K562 (cell line): Measurements from ENCODE around the gene COL9A3. TPM values are rescaled to one million over a fixed set of nuclear protein-coding genes. Genes with fewer than 3 reads are reported as not detected.

Experiments
- ATAC-seq: fragments of 200-7000 bp; cut with Tn5 transposase; 3 replicates; pipeline ENCODE4 v1.9.1; 2020; ENCODE audit warnings: moderate library complexity
- BruUV-seq: library from RNA; stranded (reverse); fragments of 400-500 nt; replicated peaks from 2 replicates; lab custom pipeline; 2021; lab: Mats Ljungman, UMichigan
- CTCF ChIA-PET: fragments of 300-600 bp; formaldehyde crosslinking; extraction: SDS; loops from one replicate; lab custom pipeline; 2021; ENCODE audit warnings: low intra/inter-chr PET ratio; lab: Yijun Ruan, JAX
- POLR2A ChIA-PET: fragments of 300-600, 350-650 bp; sonication (Branson Sonifier 250); formaldehyde crosslinking; extraction: SDS; loops from one replicate; lab custom pipeline; 2021; ENCODE audit warnings: antibody characterized with exemption, inconsistent platforms; lab: Yijun Ruan, JAX
- DNase-seq, 4 experiments: peaks; one replicate each; pipeline versions ENCODE4 v3.0.0 to v3.0.0-alpha.2; 2011 to 2018; ENCODE audit warnings: low spot score in 3 of 4, mixed read lengths in 3 of 4; ENCODE audit errors: extremely low read depth in 1 of 4
- FAIRE-seq: peaks from 2 replicates; lab custom pipeline; 2011; peaks lifted over from hg19 to GRCh38; lab: Jason Lieb, UNC
- H2AFZ ChIP-seq: 2 replicates; pipeline ENCODE4 v1.6.0; 2011; ENCODE audit warnings: low read depth, low read length, control low read depth, inconsistent platforms
- H3K27ac ChIP-seq: fragments of 200-600 bp; 3 replicates; pipeline ENCODE4 v1.8.0; 2011; ENCODE audit warnings: low read depth, mild to moderate bottlenecking, control low read depth, inconsistent platforms, low read length, moderate library complexity, mixed read lengths; ENCODE audit errors: extremely low read depth
- H3K27me3 ChIP-seq, 2 experiments: fragments of 300-600 bp in 1 of 2; 2 replicates in 1 of 2; 3 replicates in 1 of 2; pipeline versions ENCODE4 v1.6.0 to v1.8.0; 2011; ENCODE audit warnings: inconsistent platforms in 2 of 2, low read length in 2 of 2, mild to moderate bottlenecking in 1 of 2, mixed read lengths in 1 of 2, moderate library complexity in 1 of 2; ENCODE audit not compliant: control insufficient read depth in 2 of 2, insufficient read depth in 2 of 2
- H3K36me3 ChIP-seq: fragments of 300-600 bp; 3 replicates; pipeline ENCODE4 v1.8.0; 2011; ENCODE audit warnings: mild to moderate bottlenecking, low read length, inconsistent platforms; ENCODE audit not compliant: control insufficient read depth, insufficient read depth
- H3K4me1 ChIP-seq, 2 experiments: fragments of 200-600 bp in 1 of 2; replicated peaks in 1 of 2; 2 replicates in 1 of 2; 3 replicates in 1 of 2; pipeline versions ENCODE4 v1.5.1 to v1.8.0; 2011; ENCODE audit warnings: inconsistent platforms in 2 of 2, low read length in 2 of 2, mild to moderate bottlenecking in 1 of 2, mixed read lengths in 1 of 2, moderate library complexity in 1 of 2; ENCODE audit not compliant: control insufficient read depth in 2 of 2, insufficient read depth in 2 of 2
- H3K4me2 ChIP-seq: 2 replicates; pipeline ENCODE4 v1.6.1; 2011; ENCODE audit warnings: low read length, control low read depth, inconsistent platforms, mixed read lengths; ENCODE audit not compliant: insufficient read depth
- H3K4me3 ChIP-seq: fragments of 200-600 bp; sonication (generic), shearing (Covaris generic); 2 replicates; pipeline ENCODE4 v1.5.1; 2016; ENCODE audit warnings: control low read depth, inconsistent platforms
- H3K79me2 ChIP-seq: fragments of 200-600 bp; 3 replicates; pipeline ENCODE4 v1.8.0; 2011; ENCODE audit warnings: low read length, inconsistent platforms; ENCODE audit not compliant: control insufficient read depth, insufficient read depth
- H3K9ac ChIP-seq, 2 experiments: 2 replicates each; pipeline versions ENCODE4 v1.6.0 to v1.6.1; 2011; ENCODE audit warnings: low read depth in 2 of 2, low read length in 2 of 2, control low read depth in 1 of 2, inconsistent platforms in 1 of 2, mild to moderate bottlenecking in 1 of 2, mixed read lengths in 1 of 2; ENCODE audit not compliant: insufficient read depth in 1 of 2
- H3K9me1 ChIP-seq: one replicate; pipeline ENCODE4 v1.6.0; 2011; ENCODE audit warnings: inconsistent platforms, mild to moderate bottlenecking, low read length, moderate library complexity; ENCODE audit not compliant: control insufficient read depth, insufficient read depth
- H3K9me3 ChIP-seq: replicated peaks from 2 replicates; pipeline ENCODE4 v1.5.1; 2011; ENCODE audit warnings: low read depth, low read length, inconsistent platforms; ENCODE audit not compliant: control insufficient read depth, insufficient read depth
- H4K20me1 ChIP-seq: replicated peaks from 2 replicates; pipeline ENCODE4 v1.6.1; 2011; ENCODE audit warnings: low read length, inconsistent platforms, mixed read lengths; ENCODE audit not compliant: control insufficient read depth, insufficient read depth
- RBM14 ChIP-seq: fragments of 200-400 bp; formaldehyde crosslinking; IDR thresholded peaks from 2 replicates; pipeline ENCODE4 v1.6.1; 2018; ENCODE audit warnings: low read depth, mild to moderate bottlenecking, low read length, moderate library complexity, borderline replicate concordance; ENCODE audit not compliant: insufficient read depth
- SIN3A ChIP-seq, 2 experiments: fragments of 150-350 bp in 1 of 2; IDR thresholded peaks; 2 replicates each; pipeline ENCODE4 v1.6.1; 2011 to 2016; ENCODE audit warnings: borderline replicate concordance in 2 of 2, low read depth in 2 of 2, low read length in 2 of 2, mild to moderate bottlenecking in 2 of 2, moderate library complexity in 2 of 2; ENCODE audit not compliant: control insufficient read depth in 1 of 2
- TOE1 ChIP-seq, 2 experiments: fragments of 450-650 bp in 1 of 2; sonication (generic) in 1 of 2; formaldehyde crosslinking in 1 of 2; IDR thresholded peaks; 2 replicates each; pipeline versions ENCODE4 v1.7.1 to v1.8.0; 2016 to 2022; ENCODE audit warnings: borderline replicate concordance in 2 of 2, mild to moderate bottlenecking in 2 of 2, antibody characterized with exemption in 1 of 2, inconsistent platforms in 1 of 2, low read depth in 1 of 2, missing genetic modification reagents in 1 of 2, moderate library complexity in 1 of 2
- WHSC1 ChIP-seq: IDR thresholded peaks from one replicate; pipeline ENCODE4 v1.6.1; 2012; ENCODE audit warnings: low read length, control low read depth, inconsistent platforms
- ZBTB7A ChIP-seq: IDR thresholded peaks from 2 replicates; pipeline ENCODE4 v1.6.1; 2011; ENCODE audit warnings: low read depth, mild to moderate bottlenecking, low read length, moderate library complexity, borderline replicate concordance; ENCODE audit not compliant: control insufficient read depth
- ZNF311 ChIP-seq: fragments of 250-450 bp; sonication (Bioruptor Pico); IDR thresholded peaks from 2 replicates; pipeline ENCODE4 v1.4.0; 2020; ENCODE audit warnings: mild to moderate bottlenecking, moderate library complexity
- ZNF778 ChIP-seq: fragments of 450-650 bp; formaldehyde crosslinking; IDR thresholded peaks from 2 replicates; pipeline ENCODE4 v1.4.0; 2020; ENCODE audit warnings: mild to moderate bottlenecking, moderate library complexity
- WGBS: fragments of 100-300 bp; shearing (Covaris generic); methylation state at CpG from one replicate; pipeline ENCODE4 v1.1.6; 2016; ENCODE audit warnings: low coverage, mixed read lengths; ENCODE audit not compliant: insufficient coverage; ENCODE audit errors: missing lambda C conversion rate; 5-methylcytosine and 5-hydroxymethylcytosine counted together
- in situ Hi-C: fragments of 300-500 bp; cut with MboI; formaldehyde crosslinking; loops from 4 replicates; pipeline ENCODE4 v1.15.0; 2018; ENCODE audit warnings: inconsistent platforms, mixed read lengths
- intact Hi-C: fragments of 100-400 bp; cut with micrococcal nuclease; formaldehyde crosslinking; loops from 2 replicates; pipeline ENCODE4 v1.14.2; 2022
- polyA plus RNA-seq, 8 experiments: library from polyadenylated mRNA; depleted of rRNA in 4 of 8; stranded (reverse) in 5 of 8; unstranded in 3 of 8; fragments of >200 nt; fragmentation: Nextera tagmentation in 2 of 8; fragmentation: Illumina TruSeq in 1 of 8; extraction: Ambion mirVana in 2 of 8; extraction: Trizol in 1 of 8; gene quantifications; 2 replicates each; pipeline versions ENCODE4 v1.2.1 to v1.2.3, GENCODE V29; 2011 to 2014; ENCODE audit warnings: inconsistent platforms in 1 of 8, missing spikeins in 1 of 8
- total RNA-seq, 7 experiments: library from RNA; depleted of rRNA in 6 of 7; stranded (reverse); fragments of >200 nt in 6 of 7; fragmentation: Illumina TruSeq in 2 of 7; extraction: Trizol in 2 of 7; gene quantifications; 2 replicates each; pipeline versions ENCODE4 v1.2.1 to v1.2.3, GENCODE V29; 2011 to 2021; ENCODE audit warnings: low replicate concordance in 1 of 7
- TF ChIP-seq, protein P1 (sequence below): fragments of 250-450 bp; sonication (Bioruptor Pico); IDR thresholded peaks from 2 replicates; pipeline ENCODE4 v1.8.0; 2022; ENCODE audit warnings: inconsistent platforms
- TF ChIP-seq, protein P2 (sequence below): fragments of 450-650 bp; formaldehyde crosslinking; IDR thresholded peaks from 2 replicates; pipeline ENCODE4 v1.4.0; 2022; ENCODE audit warnings: missing genetic modification characterization
- TF ChIP-seq, protein P3 (sequence below): fragments of 250-450 bp; sonication (Bioruptor Pico); IDR thresholded peaks from 2 replicates; pipeline ENCODE4 v1.8.0; 2021; ENCODE audit warnings: moderate library complexity, mild to moderate bottlenecking, inconsistent platforms

COL9A3 gene
- total and polyA plus RNA-seq, 9 of the 15 experiments (the other 6 are each of a cell fraction or from before 2014, with no cell fraction given), result 0.14 to 3.6 (median 0.88) TPM; not detected in 1

DNA sequence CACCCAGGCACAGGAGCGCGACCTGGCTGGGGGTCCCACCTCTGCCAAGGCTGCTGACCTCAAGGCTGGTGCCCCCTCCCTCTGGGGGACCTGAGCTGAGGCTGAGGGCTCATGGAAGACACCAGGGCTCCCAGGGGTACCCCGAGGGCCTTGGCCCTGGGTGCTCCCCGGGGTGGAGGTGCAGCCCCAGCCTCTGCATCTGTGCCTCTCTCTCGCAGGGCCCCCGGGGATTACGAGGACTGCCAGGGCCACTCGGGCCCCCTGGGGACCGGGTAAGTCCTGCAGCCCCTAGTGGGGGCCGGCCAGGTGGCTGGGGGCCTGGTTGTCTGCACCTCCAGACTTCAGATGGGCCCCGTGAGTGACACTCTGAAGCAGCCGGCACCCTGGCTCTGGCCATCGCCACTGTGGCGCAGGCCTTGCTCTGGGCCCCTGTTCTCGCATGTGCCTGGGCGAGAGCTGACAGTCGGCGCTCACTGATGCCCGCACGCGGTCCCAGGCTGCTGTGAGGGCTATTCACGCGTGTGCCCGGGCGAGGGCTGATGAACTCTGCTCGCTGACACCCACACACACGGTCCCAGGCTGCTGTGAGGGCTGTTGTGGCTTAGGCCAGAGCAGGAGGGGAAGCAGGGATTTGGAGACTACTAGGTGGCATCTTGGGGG is 9.3 kb downstream of the COL9A3 start:
- Histone ChIP-seq H3K27me3 (no peaks in the 10 kb centered on the region), H3K4me2 (no peak overlapping the region), H3K4me1 (peaks cover 12 to 99% of the 10 kb centered on the region in 2 experiments), H3K9ac (peak overlapping the region in 1 of 2 experiments; percentile 61; a peak in 1 of 4 replicates), H3K27ac (no peak overlapping the region), H3K36me3 (no peaks in the 10 kb centered on the region), H3K9me1 (no peaks in the 10 kb centered on the region), H4K20me1 (0 out of 2 replicates have a peak, but pooled peaks cover 3% of the 10 kb centered on the region), H3K4me3 (no peak overlapping the region), H3K79me2 (no peaks in the 10 kb centered on the region), H2AFZ (no peak overlapping the region), H3K9me3 (no peaks in the 10 kb centered on the region)
- WGBS, result 50% methylated on average over 18 of the region's 27 CpGs
- TF ChIP-seq, protein P1, sequence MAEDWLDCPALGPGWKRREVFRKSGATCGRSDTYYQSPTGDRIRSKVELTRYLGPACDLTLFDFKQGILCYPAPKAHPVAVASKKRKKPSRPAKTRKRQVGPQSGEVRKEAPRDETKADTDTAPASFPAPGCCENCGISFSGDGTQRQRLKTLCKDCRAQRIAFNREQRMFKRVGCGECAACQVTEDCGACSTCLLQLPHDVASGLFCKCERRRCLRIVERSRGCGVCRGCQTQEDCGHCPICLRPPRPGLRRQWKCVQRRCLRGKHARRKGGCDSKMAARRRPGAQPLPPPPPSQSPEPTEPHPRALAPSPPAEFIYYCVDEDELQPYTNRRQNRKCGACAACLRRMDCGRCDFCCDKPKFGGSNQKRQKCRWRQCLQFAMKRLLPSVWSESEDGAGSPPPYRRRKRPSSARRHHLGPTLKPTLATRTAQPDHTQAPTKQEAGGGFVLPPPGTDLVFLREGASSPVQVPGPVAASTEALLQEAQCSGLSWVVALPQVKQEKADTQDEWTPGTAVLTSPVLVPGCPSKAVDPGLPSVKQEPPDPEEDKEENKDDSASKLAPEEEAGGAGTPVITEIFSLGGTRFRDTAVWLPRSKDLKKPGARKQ (CRISPR knock-in tag), result no peak
- TF ChIP-seq WHSC1, result no peak
- TF ChIP-seq, protein P2, sequence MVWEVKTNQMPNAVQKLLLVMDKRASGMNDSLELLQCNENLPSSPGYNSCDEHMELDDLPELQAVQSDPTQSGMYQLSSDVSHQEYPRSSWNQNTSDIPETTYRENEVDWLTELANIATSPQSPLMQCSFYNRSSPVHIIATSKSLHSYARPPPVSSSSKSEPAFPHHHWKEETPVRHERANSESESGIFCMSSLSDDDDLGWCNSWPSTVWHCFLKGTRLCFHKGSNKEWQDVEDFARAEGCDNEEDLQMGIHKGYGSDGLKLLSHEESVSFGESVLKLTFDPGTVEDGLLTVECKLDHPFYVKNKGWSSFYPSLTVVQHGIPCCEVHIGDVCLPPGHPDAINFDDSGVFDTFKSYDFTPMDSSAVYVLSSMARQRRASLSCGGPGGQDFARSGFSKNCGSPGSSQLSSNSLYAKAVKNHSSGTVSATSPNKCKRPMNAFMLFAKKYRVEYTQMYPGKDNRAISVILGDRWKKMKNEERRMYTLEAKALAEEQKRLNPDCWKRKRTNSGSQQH (CRISPR knock-in tag), result no peak
- no peak for TF ChIP-seq ZNF311 (CRISPR knock-in tag)
- TF ChIP-seq, protein P3, sequence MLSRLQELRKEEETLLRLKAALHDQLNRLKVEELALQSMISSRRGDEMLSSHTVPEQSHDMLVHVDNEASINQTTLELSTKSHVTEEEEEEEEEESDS (CRISPR knock-in tag), result no peak
- TF ChIP-seq SIN3A (IDR thresholded peaks at IDR 0.05; ENCODE audit: borderline replicate concordance in 2 of 2, control insufficient read depth in 1 of 2, low read depth in 2 of 2, low read length in 2 of 2), result no peak
- 0 out of 2 replicates have a peak, but pooled peaks have one; percentile 5 for TF ChIP-seq ZBTB7A
- TF ChIP-seq RBM14, result 0 out of 2 replicates have a peak, but pooled peaks have one; percentile 26
- TF ChIP-seq ZNF778 (CRISPR knock-in tag), result no peak
- TF ChIP-seq TOE1 (IDR thresholded peaks at IDR 0.05; ENCODE audit: borderline replicate concordance), result no peak
- TF ChIP-seq TOE1 (CRISPR knock-in tag; IDR thresholded peaks at IDR 0.05; ENCODE audit: borderline replicate concordance, low read depth), result no peak
- FAIRE-seq, result no peak
- DNase-seq, result no peak
- BruUV-seq, result no TSS peak
- ATAC-seq, result no peak
- intact Hi-C loops, result loop anchor here (10.0 kb wide), 1 partner anchor 49 kb away; no protein-coding TSS in a partner anchor
- ChIA-PET POLR2A (interaction anchor here (0.6 to 1.4 kb wide), 2 partner anchors 84 to 101 kb away, joined by 3 to 4 read pairs; no protein-coding TSS in a partner anchor), CTCF (no interaction called here)
- in situ Hi-C loops, result loop anchor here (10.0 kb wide), 1 partner anchor 189 kb away; no protein-coding TSS in a partner anchor
